Measurements from ENCODE around the gene SEC14L3.

SEC14L3 gene

GRCh38 chr22:30445438-30446145, 26.2 kb downstream of the SEC14L3 start:
- no peak for DNase-seq (ENCODE audit: low read depth in 2 of 2, low spot score in 1 of 2)

- no peak for DNase-seq (ENCODE audit: low read depth in 2 of 2, low spot score in 1 of 2)
These were observed 27.0 kb downstream of the SEC14L3 start for GRCh38 chr22:30444632-30445437.

- DNase-seq (ENCODE audit: low read depth in 2 of 2, low spot score in 1 of 2) = no peak
These were observed 30.7 kb downstream of the SEC14L3 start for GRCh38 chr22:30441088-30441487.

GRCh38 chr22:30439836-30440235, 32.0 kb downstream of the SEC14L3 start:
- DNase-seq (ENCODE audit: low read depth in 2 of 2, low spot score in 1 of 2) = no peak

- no peak for DNase-seq (ENCODE audit: low read depth in 2 of 2, low spot score in 1 of 2)
These were observed 32.6 kb downstream of the SEC14L3 start for GRCh38 chr22:30439226-30439625.

- no peak for DNase-seq (ENCODE audit: low read depth in 2 of 2, low spot score in 1 of 2)
These were observed 33.3 kb downstream of the SEC14L3 start for GRCh38 chr22:30438559-30438958.

GRCh38 chr22:30436196-30436595, 35.6 kb downstream of the SEC14L3 start:
- no peak for DNase-seq (ENCODE audit: low read depth in 2 of 2, low spot score in 1 of 2)

- DNase-seq (ENCODE audit: low read depth in 2 of 2, low spot score in 1 of 2) = peak in 1 of 2 donors; percentile 62
These were observed 36.1 kb downstream of the SEC14L3 start for GRCh38 chr22:30435674-30436126.

- no peak for DNase-seq (ENCODE audit: low read depth in 2 of 2, low spot score in 1 of 2)
These were observed 37.0 kb downstream of the SEC14L3 start for GRCh38 chr22:30434843-30435242.

GRCh38 chr22:30433773-30434172, 38.0 kb downstream of the SEC14L3 start:
- DNase-seq (ENCODE audit: low read depth in 2 of 2, low spot score in 1 of 2) = no peak

GRCh38 chr22:30433227-30433626, 38.6 kb downstream of the SEC14L3 start:
- DNase-seq (ENCODE audit: low read depth in 2 of 2, low spot score in 1 of 2) = no peak

- no peak for DNase-seq (ENCODE audit: low read depth in 2 of 2, low spot score in 1 of 2)
These were observed 39.3 kb downstream of the SEC14L3 start for GRCh38 chr22:30432520-30432919.

GRCh38 chr22:30432096-30432495, 39.7 kb downstream of the SEC14L3 start:
- DNase-seq (ENCODE audit: low read depth in 2 of 2, low spot score in 1 of 2) = no peak

GRCh38 chr22:30430933-30431332, 40.9 kb downstream of the SEC14L3 start:
- DNase-seq (ENCODE audit: low read depth in 2 of 2, low spot score in 1 of 2) = no peak

- no peak for DNase-seq (ENCODE audit: low read depth in 2 of 2, low spot score in 1 of 2)
These were observed 41.9 kb downstream of the SEC14L3 start for GRCh38 chr22:30429887-30430286.

- no peak for DNase-seq (ENCODE audit: low read depth in 2 of 2, low spot score in 1 of 2)
These were observed 43.9 kb downstream of the SEC14L3 start for GRCh38 chr22:30427871-30428270.

GRCh38 chr22:30426388-30427353, 45.1 kb downstream of the SEC14L3 start:
- DNase-seq (ENCODE audit: low read depth in 2 of 2, low spot score in 1 of 2) = peak; percentile 49 to 73

GRCh38 chr22:30425616-30426387, 46.0 kb downstream of the SEC14L3 start, which contains the start of gene MTFP1:
MTFP1 (plus strand) TSS chr22:30425768; CDS start chr22:30425880, 112 bp downstream.
- DNase-seq (ENCODE audit: low read depth in 2 of 2, low spot score in 1 of 2) = no peak

GRCh38 chr22:30425327-30425615, 46.5 kb downstream of the SEC14L3 start:
- DNase-seq (ENCODE audit: low read depth in 2 of 2, low spot score in 1 of 2) = no peak

- DNase-seq (ENCODE audit: low read depth in 2 of 2, low spot score in 1 of 2) = no peak
These were observed 47.1 kb downstream of the SEC14L3 start for GRCh38 chr22:30424534-30425326.

All from stimulated activated CD8-positive, alpha-beta memory T cell treated with anti-CD3 and anti-CD28 coated beads, Interleukin-4, amount 100 ng/mL, for 1 hour (primary cell).